ENCODE results near the gene UCMA.

GRCh38 chr10:13238271-13239077 lies 4.3 kb upstream of the UCMA start:
- TF ChIP-seq POLR2A (IDR thresholded peaks at IDR 0.05) (no peak), CTCF (IDR thresholded peaks at IDR 0.05) (no peak)

Data from uterus (tissue), 2 donors.